ENCODE results near the gene ZBTB26. TPM values are rescaled to one million over a fixed set of nuclear protein-coding genes. Genes with fewer than 3 reads are reported as not detected.
"Not testable (repeated sequence)": the region's sequence is repeated elsewhere in the genome, so short reads cannot be mapped to it uniquely, and the experiment has no call there.

Gene ZBTB26
- total RNA-seq, 1 donor from 2014 or later = 8.4 TPM

- Mint-ChIP-seq H3K4me1 (peaks cover 22% of the 10 kb centered on the region), H3K36me3 (ENCODE audit: low read depth) (peaks cover 21% of the 10 kb centered on the region)
- H3K4me3 Mint-ChIP-seq; H3K27me3 Mint-ChIP-seq; DNase-seq; H3K9me3 Mint-ChIP-seq; H3K27ac Mint-ChIP-seq; intact Hi-C loops (cut with micrococcal nuclease): not testable (repeated sequence)
Measured at GRCh38 chr9:122906122-122906521, 25.2 kb downstream of the ZBTB26 start.

GRCh38 chr9:122904823-122905710, 26.2 kb downstream of the ZBTB26 start, which contains the start of gene RC3H2:
RC3H2 (minus strand) TSS chr9:122905359; CDS start chr9:122897509, 7,850 bp downstream.
- H3K4me3 Mint-ChIP-seq = peak within 1 kb of the TSS; percentile 95
- no peaks in the 10 kb centered on the region for H3K27me3 Mint-ChIP-seq
- H3K27ac Mint-ChIP-seq = peak within 1 kb of the TSS; percentile 96
- peak; percentile 99 for DNase-seq
- peaks cover 3% of the 10 kb centered on the region for H3K9me3 Mint-ChIP-seq
- peaks cover 19% of the 10 kb centered on the region for H3K4me1 Mint-ChIP-seq
- peaks cover 15% of the 10 kb centered on the region for H3K36me3 Mint-ChIP-seq (ENCODE audit: low read depth)
- intact Hi-C loops (cut with micrococcal nuclease) = loop anchor here (1.0 kb wide), 8 partner anchors 8 to 812 kb away; partner anchors contain the start of genes PDCL, STRBP, TTLL11 and ZBTB26

GRCh38 chr9:122904466-122904822, 26.9 kb downstream of the ZBTB26 start:
- peak overlapping the region; percentile 95 for H3K4me3 Mint-ChIP-seq
- intact Hi-C loops (cut with micrococcal nuclease) = no loop called here

DNA sequence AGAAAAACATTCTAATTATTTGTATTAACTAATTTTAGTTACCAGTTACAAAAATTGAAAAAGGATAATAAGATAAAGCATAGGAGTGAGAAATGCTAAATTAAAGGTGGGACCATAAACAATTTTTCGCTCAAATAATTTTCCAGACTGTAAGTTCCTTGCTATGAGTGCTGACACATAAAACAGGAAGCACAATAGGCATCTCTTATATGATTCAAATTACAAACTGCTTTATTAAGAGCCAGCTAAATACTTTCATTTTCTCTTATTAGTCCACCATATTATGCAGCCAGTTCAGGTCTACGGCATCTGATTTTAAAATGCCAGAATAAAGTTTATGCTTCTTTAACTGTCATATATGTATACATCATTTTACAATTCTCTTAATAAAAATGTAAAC, 30.5 kb downstream of the ZBTB26 start:
- intact Hi-C loops (cut with micrococcal nuclease) = no loop called here
- Mint-ChIP-seq H3K4me1 (peaks cover 26% of the 10 kb centered on the region), H3K27ac (peak overlapping the region; percentile 34), H3K36me3 (ENCODE audit: low read depth) (peaks cover 10% of the 10 kb centered on the region), H3K9me3 (peaks cover 3% of the 10 kb centered on the region), H3K4me3 (peak overlapping the region; percentile 35), H3K27me3 (no peaks in the 10 kb centered on the region)
- no peak for DNase-seq

More at GRCh38 chr9:122904466-122904822, 26.9 kb downstream of the ZBTB26 start:
- H3K27me3 Mint-ChIP-seq = no peaks in the 10 kb centered on the region
- peaks cover 12% of the 10 kb centered on the region for H3K36me3 Mint-ChIP-seq (ENCODE audit: low read depth)
- peaks cover 3% of the 10 kb centered on the region for H3K9me3 Mint-ChIP-seq
- peak; percentile 80 for DNase-seq
- H3K27ac Mint-ChIP-seq = peak overlapping the region; percentile 95
- peaks cover 21% of the 10 kb centered on the region for H3K4me1 Mint-ChIP-seq

GRCh38 chr9:122897969-122898368, 33.3 kb downstream of the ZBTB26 start:
- H3K4me1 Mint-ChIP-seq = peaks cover 18% of the 10 kb centered on the region
- peaks cover 15% of the 10 kb centered on the region for H3K36me3 Mint-ChIP-seq (ENCODE audit: low read depth)
- DNase-seq = no peak
- H3K4me3 Mint-ChIP-seq = no peak overlapping the region
- no peaks in the 10 kb centered on the region for H3K9me3 Mint-ChIP-seq
- no peaks in the 10 kb centered on the region for H3K27me3 Mint-ChIP-seq
- intact Hi-C loops (cut with micrococcal nuclease) = no loop called here
- no peak overlapping the region for H3K27ac Mint-ChIP-seq

GRCh38 chr9:122888480-122888879, 42.8 kb downstream of the ZBTB26 start:
- Mint-ChIP-seq H3K36me3 (ENCODE audit: low read depth) (peaks cover 39% of the 10 kb centered on the region), H3K27ac (no peak overlapping the region), H3K4me3 (no peak overlapping the region), H3K27me3 (no peaks in the 10 kb centered on the region), H3K4me1 (peaks cover 2% of the 10 kb centered on the region), H3K9me3 (no peaks in the 10 kb centered on the region)
- intact Hi-C loops (cut with micrococcal nuclease) = no loop called here
- peak; percentile 4 for DNase-seq

GRCh38 chr9:122883125-122883524, 48.2 kb downstream of the ZBTB26 start:
- no peaks in the 10 kb centered on the region for H3K27me3 Mint-ChIP-seq
- H3K9me3 Mint-ChIP-seq = no peaks in the 10 kb centered on the region
- H3K4me1 Mint-ChIP-seq = peaks cover 5% of the 10 kb centered on the region
- H3K27ac Mint-ChIP-seq = no peak overlapping the region
- no peak overlapping the region for H3K4me3 Mint-ChIP-seq
- DNase-seq = peak; percentile 33
- intact Hi-C loops (cut with micrococcal nuclease) = no loop called here
- H3K36me3 Mint-ChIP-seq (ENCODE audit: low read depth) = peaks cover 41% of the 10 kb centered on the region

DNA sequence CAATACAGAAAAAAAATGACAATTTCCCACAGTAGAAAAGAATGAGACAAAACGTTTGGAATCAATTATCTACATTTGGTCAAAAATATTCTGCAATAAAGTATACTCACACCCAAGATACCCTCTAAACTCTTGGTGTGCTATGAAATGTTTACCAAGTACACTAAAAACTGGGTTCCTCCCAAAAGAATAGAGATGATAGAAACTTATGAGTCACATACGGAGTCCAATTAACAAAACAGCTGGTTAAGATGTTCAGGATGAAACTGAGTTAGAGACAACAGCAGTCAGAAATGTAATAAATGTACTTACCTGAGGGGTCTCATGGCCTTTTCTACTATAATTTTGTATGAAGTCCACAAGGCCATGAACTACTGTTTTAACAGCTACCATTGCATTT, 51.9 kb downstream of the ZBTB26 start:
- DNase-seq = no peak
- Mint-ChIP-seq H3K4me1 (peaks cover 9% of the 10 kb centered on the region), H3K27ac (no peak overlapping the region), H3K36me3 (ENCODE audit: low read depth) (peaks cover 57% of the 10 kb centered on the region), H3K27me3 (no peaks in the 10 kb centered on the region), H3K4me3 (no peak overlapping the region), H3K9me3 (no peaks in the 10 kb centered on the region)
- intact Hi-C loops (cut with micrococcal nuclease) = no loop called here

DNA sequence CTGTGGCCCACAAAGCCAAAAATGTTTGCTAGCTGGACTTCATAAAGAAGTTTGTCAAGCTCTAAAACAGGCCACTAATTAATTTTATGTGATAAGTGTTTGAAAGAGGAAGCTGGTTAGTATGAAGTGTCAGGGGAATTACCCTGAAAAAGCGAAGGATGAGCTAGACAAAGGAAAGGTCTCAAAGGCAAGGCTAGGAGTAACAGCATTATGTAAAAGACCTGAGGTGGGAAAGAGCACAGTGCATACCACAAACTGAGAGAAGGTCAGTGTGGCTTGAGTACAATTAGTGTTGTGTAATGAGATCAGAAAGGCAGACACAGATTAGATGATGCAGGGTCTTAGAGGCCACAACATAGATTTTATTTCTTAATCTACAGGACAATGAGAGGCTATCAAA, 55.8 kb downstream of the ZBTB26 start:
- no peaks in the 10 kb centered on the region for H3K27me3 Mint-ChIP-seq
- intact Hi-C loops (cut with micrococcal nuclease) = no loop called here
- peak overlapping the region; percentile 6 for H3K27ac Mint-ChIP-seq
- H3K4me1 Mint-ChIP-seq = peaks cover 4% of the 10 kb centered on the region
- peaks cover 55% of the 10 kb centered on the region for H3K36me3 Mint-ChIP-seq (ENCODE audit: low read depth)
- no peak overlapping the region for H3K4me3 Mint-ChIP-seq
- no peak for DNase-seq
- H3K9me3 Mint-ChIP-seq = no peaks in the 10 kb centered on the region

DNA sequence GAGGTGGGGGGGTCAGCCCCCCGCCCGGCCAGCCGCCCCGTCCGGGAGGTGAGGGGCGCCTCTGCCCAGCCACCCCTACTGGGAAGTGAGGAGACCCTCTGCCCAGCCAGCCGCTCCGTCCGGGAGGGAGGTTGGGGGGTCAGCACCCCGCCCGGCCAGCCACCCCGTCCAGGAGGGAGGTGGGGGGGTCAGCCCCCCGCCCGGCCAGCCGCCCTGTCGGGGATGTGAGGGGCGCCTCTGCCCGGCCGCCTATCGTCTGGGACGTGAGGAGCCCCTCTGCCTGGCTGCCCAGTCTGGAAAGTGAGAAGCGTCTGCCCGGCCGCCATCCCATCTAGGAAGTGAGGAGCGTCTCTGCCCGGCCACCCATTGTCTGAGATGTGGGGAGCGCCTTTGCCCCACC, 64.0 kb downstream of the ZBTB26 start:
- H3K4me1 Mint-ChIP-seq, H3K27ac Mint-ChIP-seq: not testable (repeated sequence)

GRCh38 chr9:122866079-122866478, 65.2 kb downstream of the ZBTB26 start:
- Mint-ChIP-seq H3K4me1 (peaks cover 2% of the 10 kb centered on the region), H3K4me3 (no peak overlapping the region), H3K27ac (no peak overlapping the region), H3K36me3 (ENCODE audit: low read depth) (peaks cover 38% of the 10 kb centered on the region), H3K27me3 (no peaks in the 10 kb centered on the region), H3K9me3 (no peaks in the 10 kb centered on the region)
- no peak for DNase-seq
- intact Hi-C loops (cut with micrococcal nuclease) = no loop called here

More for the DNA sequence above, 64.0 kb downstream of the ZBTB26 start:
- H3K9me3 Mint-ChIP-seq; H3K27me3 Mint-ChIP-seq; DNase-seq; intact Hi-C loops (cut with micrococcal nuclease); H3K4me3 Mint-ChIP-seq: not testable (repeated sequence)
- H3K36me3 Mint-ChIP-seq (ENCODE audit: low read depth) = peaks cover 38% of the 10 kb centered on the region

Other genes starting within 250 kb of the ZBTB26 start
- not detected in 2 replicates for gene OR1L4, start 207.5 kb downstream of the ZBTB26 start, total RNA-seq
- gene OR1L6, start 189.2 kb downstream of the ZBTB26 start, total RNA-seq = not detected in 2 replicates
- gene OR5C1, start 142.6 kb downstream of the ZBTB26 start, total RNA-seq = not detected in 2 replicates
- not detected in 2 replicates for gene OR1K1, start 131.4 kb downstream of the ZBTB26 start, total RNA-seq
- 21.1 TPM in 2 replicates for gene PDCL, start 102.9 kb downstream of the ZBTB26 start, total RNA-seq
- 39.7 and 40.2 TPM in 2 replicates for gene RC3H2, start 26.2 kb downstream of the ZBTB26 start, total RNA-seq
- gene ZBTB6, start 18.2 kb downstream of the ZBTB26 start, total RNA-seq = 10.7 and 11.6 TPM in 2 replicates
- gene RABGAP1, start 9.5 kb upstream of the ZBTB26 start, total RNA-seq = 23.9 and 25.7 TPM in 2 replicates
- gene GPR21, start 102.2 kb upstream of the ZBTB26 start, total RNA-seq = 0.86 and 1.0 TPM in 2 replicates